ENCODE results near the gene CTNNBL1. TPM values are rescaled to one million over a fixed set of nuclear protein-coding genes. Genes with fewer than 3 reads are reported as not detected.

CTNNBL1 gene
- total and polyA plus RNA-seq, 2 of the 4 experiments (the other 2 are of a cell fraction), result 29.9 to 34.1 TPM

DNA sequence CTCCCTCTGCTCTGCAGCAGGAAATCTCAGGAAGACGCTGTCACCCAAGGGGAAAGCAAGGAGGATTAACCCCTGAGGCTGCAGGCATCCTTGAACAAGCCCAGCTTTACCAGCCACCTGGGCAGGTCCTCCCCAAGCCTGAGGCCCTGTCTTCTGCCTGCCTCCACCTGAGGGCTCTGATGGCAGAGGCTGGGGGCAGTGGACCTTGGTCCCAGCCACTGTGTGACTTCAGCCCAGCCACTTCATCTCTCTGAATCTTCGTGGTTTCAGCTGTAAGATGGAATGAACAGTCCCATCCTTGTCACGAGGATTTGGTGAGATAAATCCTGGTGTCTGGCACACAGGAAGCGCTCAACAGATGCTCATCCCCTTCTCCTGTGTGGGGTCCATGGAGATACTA is 200.6 kb downstream of the CTNNBL1 start:
- Histone ChIP-seq H3K18ac (ENCODE audit: low read depth, low read length) (no peak overlapping the region), H4K91ac (ENCODE audit: insufficient read depth, low read depth, low read length) (no peak overlapping the region), H3K79me1 (ENCODE audit: low read depth in 1 of 2, low read length in 2 of 2) (no peaks in the 10 kb centered on the region), H3K9me3 (ENCODE audit: control insufficient read depth, insufficient read depth, low read length) (no peaks in the 10 kb centered on the region), H2AK5ac (ENCODE audit: low read depth, low read length) (no peak overlapping the region), H3K4me1 (ENCODE audit: control insufficient read depth, insufficient read depth, low read length) (no peaks in the 10 kb centered on the region), H3K4me2 (ENCODE audit: low read depth, low read length) (no peak overlapping the region), H3K23ac (ENCODE audit: low read depth, low read length) (no peak overlapping the region), H3K36me3 (ENCODE audit: control insufficient read depth, insufficient read depth, low read length) (no peaks in the 10 kb centered on the region), H2AK9ac (replicated peaks; ENCODE audit: low read depth, low read length, poor library complexity) (no peak overlapping the region), H3K4me3 (ENCODE audit: insufficient read depth, low read depth, low read length) (no peak overlapping the region), H4K5ac (ENCODE audit: low read depth, low read length) (no peak overlapping the region), H3K9me1 (ENCODE audit: insufficient read depth, low read length) (0 out of 2 replicates have a peak, but pooled peaks cover 3% of the 10 kb centered on the region), H4K8ac (ENCODE audit: low read depth in 2 of 2, low read length in 2 of 2) (no peak overlapping the region), H4K20me1 (ENCODE audit: insufficient read depth, low read length) (peaks cover 5% of the 10 kb centered on the region; the same call in 1 of the 2 replicates), H3K56ac (ENCODE audit: extremely low read depth, insufficient read depth, low read length) (no peak overlapping the region), H2BK20ac (ENCODE audit: low read depth, low read length) (no peak overlapping the region), H2BK15ac (ENCODE audit: low read depth, low read length) (no peak overlapping the region), H2BK120ac (ENCODE audit: low read depth, low read length) (no peak overlapping the region), H3K27ac (ENCODE audit: insufficient read depth, low read length) (no peak overlapping the region), H3K9ac (ENCODE audit: low read depth, low read length) (no peak overlapping the region), H2BK5ac (ENCODE audit: low read depth, low read length, poor library complexity, severe bottlenecking) (no peak overlapping the region), H3K4ac (ENCODE audit: low read depth, low read length) (no peak overlapping the region), H2AFZ (replicated peaks; ENCODE audit: low read length, poor library complexity) (no peak overlapping the region), H3K14ac (replicated peaks; ENCODE audit: low read depth, low read length) (no peak overlapping the region), H3K27me3 (ENCODE audit: control insufficient read depth, insufficient read depth, low read length) (peaks cover 38% of the 10 kb centered on the region)
- no peak for DNase-seq
- in situ Hi-C loops (cut with MboI; ENCODE audit: low sequenced_read_pairs), result no loop called here
- CTCF ChIA-PET, result no interaction called here
- POLR2A ChIA-PET (ENCODE audit: unreplicated experiment), result no interaction called here
- BruUV-seq (replicated peaks), result no TSS peak
- no peak for ATAC-seq (ENCODE audit: low read depth)
- dilution Hi-C loops (cut with HindIII; ENCODE audit: low sequenced_read_pairs, unreplicated experiment), result no loop called here
- intact Hi-C loops (cut with micrococcal nuclease), result no loop called here
- no CpG with 5 or more reads among the region's 4 CpGs for WGBS, 2 experiments (ENCODE audit: extremely low coverage in 2 of 2, insufficient read length in 1 of 2)
- TF ChIP-seq, protein P1, sequence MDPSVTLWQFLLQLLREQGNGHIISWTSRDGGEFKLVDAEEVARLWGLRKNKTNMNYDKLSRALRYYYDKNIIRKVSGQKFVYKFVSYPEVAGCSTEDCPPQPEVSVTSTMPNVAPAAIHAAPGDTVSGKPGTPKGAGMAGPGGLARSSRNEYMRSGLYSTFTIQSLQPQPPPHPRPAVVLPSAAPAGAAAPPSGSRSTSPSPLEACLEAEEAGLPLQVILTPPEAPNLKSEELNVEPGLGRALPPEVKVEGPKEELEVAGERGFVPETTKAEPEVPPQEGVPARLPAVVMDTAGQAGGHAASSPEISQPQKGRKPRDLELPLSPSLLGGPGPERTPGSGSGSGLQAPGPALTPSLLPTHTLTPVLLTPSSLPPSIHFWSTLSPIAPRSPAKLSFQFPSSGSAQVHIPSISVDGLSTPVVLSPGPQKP (IDR thresholded peaks at IDR 0.05; ENCODE audit: borderline replicate concordance, low read depth, low read length), result no peak
- TF ChIP-seq MAFK (IDR thresholded peaks at IDR 0.05; ENCODE audit: low read depth, low read length) (no peak), RFX5 (IDR thresholded peaks at IDR 0.05; ENCODE audit: low read depth, low read length) (no peak), POLR2A (IDR thresholded peaks at IDR 0.05; ENCODE audit: low read depth, low read length) (no peak), BHLHE40 (IDR thresholded peaks at IDR 0.05; ENCODE audit: low read depth, low read length) (no peak), FOS (IDR thresholded peaks at IDR 0.05; ENCODE audit: low read depth, low read length) (no peak), CEBPB (IDR thresholded peaks at IDR 0.05; ENCODE audit: low read depth, low read length) (no peak), MAZ (IDR thresholded peaks at IDR 0.05; ENCODE audit: borderline replicate concordance, low read depth, low read length) (no peak), MXI1 (IDR thresholded peaks at IDR 0.05; ENCODE audit: borderline replicate concordance, low read depth, low read length) (no peak), SMC3 (IDR thresholded peaks at IDR 0.05; ENCODE audit: low read depth, low read length) (no peak)
- TF ChIP-seq, protein P2, sequence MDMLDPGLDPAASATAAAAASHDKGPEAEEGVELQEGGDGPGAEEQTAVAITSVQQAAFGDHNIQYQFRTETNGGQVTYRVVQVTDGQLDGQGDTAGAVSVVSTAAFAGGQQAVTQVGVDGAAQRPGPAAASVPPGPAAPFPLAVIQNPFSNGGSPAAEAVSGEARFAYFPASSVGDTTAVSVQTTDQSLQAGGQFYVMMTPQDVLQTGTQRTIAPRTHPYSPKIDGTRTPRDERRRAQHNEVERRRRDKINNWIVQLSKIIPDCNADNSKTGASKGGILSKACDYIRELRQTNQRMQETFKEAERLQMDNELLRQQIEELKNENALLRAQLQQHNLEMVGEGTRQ (IDR thresholded peaks at IDR 0.05; ENCODE audit: low read depth, low read length), result no peak
